Measurements from ENCODE around the gene ASMT. TPM values are rescaled to one million over a fixed set of nuclear protein-coding genes. Genes with fewer than 3 reads are reported as not detected.
"Not testable (repeated sequence)": the region's sequence is repeated elsewhere in the genome, so short reads cannot be mapped to it uniquely, and the experiment has no call there.

ASMT gene
- total RNA-seq, 3 donors from 2014 or later = 0.35 TPM; not detected in 2

GRCh38 chrX:1652011-1652811, 37.4 kb downstream of the ASMT start:
- ATAC-seq (peak; percentile 89), DNase-seq (peak in 1 of 3 donors; percentile 49)
- H3K4me3 ChIP-seq; intact Hi-C loops (cut with DNase I, micrococcal nuclease); H3K36me3 ChIP-seq (ENCODE audit: low read depth); H3K4me1 ChIP-seq (ENCODE audit: low read depth); H3K9me3 ChIP-seq: not testable (repeated sequence)
- peak; percentile 52 for TF ChIP-seq CTCF (IDR thresholded peaks at IDR 0.05)

- intact Hi-C loops (cut with DNase I, micrococcal nuclease) = no loop called here
- H3K9me3 ChIP-seq = no peaks in the 10 kb centered on the region
- H3K4me3 ChIP-seq = no peak overlapping the region
- ATAC-seq (no peak), DNase-seq (no peak)
- no peak for TF ChIP-seq CTCF (IDR thresholded peaks at IDR 0.05)
- H3K4me1 ChIP-seq (ENCODE audit: low read depth) = no peaks in the 10 kb centered on the region
- no peaks in the 10 kb centered on the region for H3K36me3 ChIP-seq (ENCODE audit: low read depth)
Measured at GRCh38 chrX:1656379-1656778, 41.5 kb downstream of the ASMT start.

GRCh38 chrX:1657367-1658070, 42.7 kb downstream of the ASMT start:
- no peaks in the 10 kb centered on the region for H3K36me3 ChIP-seq (ENCODE audit: low read depth)
- intact Hi-C loops (cut with DNase I, micrococcal nuclease) = no loop called here
- TF ChIP-seq CTCF (IDR thresholded peaks at IDR 0.05) = no peak
- H3K9me3 ChIP-seq = no peaks in the 10 kb centered on the region
- no peaks in the 10 kb centered on the region for H3K4me1 ChIP-seq (ENCODE audit: low read depth)
- peak in 2 of 3 donors; percentile 27 to 62 for DNase-seq
- ATAC-seq = peak; percentile 72
- no peak overlapping the region for H3K4me3 ChIP-seq

- DNase-seq (no peak), ATAC-seq (peak; percentile 8)
- no peak for TF ChIP-seq CTCF (IDR thresholded peaks at IDR 0.05)
- Histone ChIP-seq H3K36me3 (ENCODE audit: low read depth) (no peaks in the 10 kb centered on the region), H3K4me1 (ENCODE audit: low read depth) (no peaks in the 10 kb centered on the region), H3K9me3 (no peaks in the 10 kb centered on the region), H3K4me3 (no peak overlapping the region)
- intact Hi-C loops (cut with DNase I, micrococcal nuclease) = no loop called here
Measured at GRCh38 chrX:1658071-1658491, 43.2 kb downstream of the ASMT start.

GRCh38 chrX:1659664-1660461, 45.0 kb downstream of the ASMT start:
- no peaks in the 10 kb centered on the region for H3K9me3 ChIP-seq
- no peak overlapping the region for H3K4me3 ChIP-seq
- ATAC-seq (no peak), DNase-seq (peak in 1 of 3 donors; percentile 49)
- intact Hi-C loops (cut with DNase I, micrococcal nuclease) = no loop called here
- no peaks in the 10 kb centered on the region for H3K36me3 ChIP-seq (ENCODE audit: low read depth)
- H3K4me1 ChIP-seq (ENCODE audit: low read depth) = no peaks in the 10 kb centered on the region
- TF ChIP-seq CTCF (IDR thresholded peaks at IDR 0.05) = no peak

All from mucosa of descending colon (tissue), 3 donors.